Panc1 (cell line): ENCODE data around the gene MT4.

Experiments used
- SIN3A ChIP-seq: IDR thresholded peaks from 2 replicates; pipeline ENCODE4 v1.6.1; 2012; ENCODE audit warnings: low read depth, mild to moderate bottlenecking, low read length, moderate library complexity, borderline replicate concordance; ENCODE audit not compliant: insufficient read depth
- TCF7L2 ChIP-seq: IDR thresholded peaks from 2 replicates; pipeline ENCODE4 v1.6.1; 2011; ENCODE audit warnings: mild to moderate bottlenecking, low read depth, low read length, inconsistent platforms
- TF ChIP-seq, protein P1 (sequence below): fragments of 450-650 bp; IDR thresholded peaks from 2 replicates; pipeline ENCODE4 v1.5.1; 2017; ENCODE audit warnings: mild to moderate bottlenecking

DNA sequence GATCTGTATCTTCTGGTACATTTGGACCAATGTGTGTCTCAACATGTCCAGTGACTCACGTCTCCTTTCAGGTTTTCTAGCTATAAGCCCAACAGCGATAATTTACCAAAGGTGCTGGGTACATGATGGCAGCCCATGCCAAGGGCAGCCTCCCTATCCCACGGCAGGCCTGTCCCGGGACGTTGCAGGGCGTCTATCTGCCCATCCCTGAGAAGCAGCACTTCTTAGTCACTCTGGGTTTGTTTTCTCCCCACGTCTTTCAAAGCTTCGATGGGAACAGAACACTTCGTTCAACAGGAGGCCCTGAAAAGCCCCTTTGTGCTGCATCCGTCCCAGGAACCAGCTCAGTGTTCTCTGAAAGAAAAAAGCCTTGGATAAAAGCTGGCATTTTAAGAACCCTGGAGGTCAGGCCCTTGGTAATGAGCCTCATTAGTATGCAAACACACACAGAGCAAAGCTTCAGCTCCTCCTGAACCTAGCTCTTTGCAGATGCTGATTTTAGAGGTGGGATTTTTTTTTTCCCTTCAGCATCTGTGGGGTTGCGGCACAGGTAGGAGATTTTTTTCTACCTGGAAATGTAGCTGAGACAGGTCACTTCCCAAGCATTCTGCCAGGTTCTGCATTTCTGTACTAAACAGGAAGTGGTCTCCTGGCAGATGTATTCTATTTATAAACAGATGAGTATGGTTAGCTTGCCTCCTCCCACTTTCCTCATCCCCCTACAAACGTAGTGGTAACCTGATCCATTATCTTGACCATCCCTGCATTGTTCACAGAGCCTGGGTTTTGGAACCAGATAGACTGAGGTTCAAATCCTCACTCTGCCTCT, 17.5 kb upstream of the MT4 start:
- TF ChIP-seq SIN3A (no peak), TCF7L2 (no peak)
- TF ChIP-seq, protein P1, sequence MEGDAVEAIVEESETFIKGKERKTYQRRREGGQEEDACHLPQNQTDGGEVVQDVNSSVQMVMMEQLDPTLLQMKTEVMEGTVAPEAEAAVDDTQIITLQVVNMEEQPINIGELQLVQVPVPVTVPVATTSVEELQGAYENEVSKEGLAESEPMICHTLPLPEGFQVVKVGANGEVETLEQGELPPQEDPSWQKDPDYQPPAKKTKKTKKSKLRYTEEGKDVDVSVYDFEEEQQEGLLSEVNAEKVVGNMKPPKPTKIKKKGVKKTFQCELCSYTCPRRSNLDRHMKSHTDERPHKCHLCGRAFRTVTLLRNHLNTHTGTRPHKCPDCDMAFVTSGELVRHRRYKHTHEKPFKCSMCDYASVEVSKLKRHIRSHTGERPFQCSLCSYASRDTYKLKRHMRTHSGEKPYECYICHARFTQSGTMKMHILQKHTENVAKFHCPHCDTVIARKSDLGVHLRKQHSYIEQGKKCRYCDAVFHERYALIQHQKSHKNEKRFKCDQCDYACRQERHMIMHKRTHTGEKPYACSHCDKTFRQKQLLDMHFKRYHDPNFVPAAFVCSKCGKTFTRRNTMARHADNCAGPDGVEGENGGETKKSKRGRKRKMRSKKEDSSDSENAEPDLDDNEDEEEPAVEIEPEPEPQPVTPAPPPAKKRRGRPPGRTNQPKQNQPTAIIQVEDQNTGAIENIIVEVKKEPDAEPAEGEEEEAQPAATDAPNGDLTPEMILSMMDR: no peak
